CD14-positive monocyte (primary cell): Measurements from ENCODE around the gene SPATA13. TPM values are rescaled to one million over a fixed set of nuclear protein-coding genes. Genes with fewer than 3 reads are reported as not detected.

ENCODE experiments used
- DNase-seq, 3 donors: peaks; one replicate each; pipeline ENCODE4 v3.0.0-alpha.2; 2011 to 2022
- H2AFZ ChIP-seq: 2 replicates; pipeline ENCODE4 v1.6.0; 2012; ENCODE audit warnings: mild to moderate bottlenecking, low read depth, low read length, inconsistent platforms; ENCODE audit not compliant: insufficient read depth, poor library complexity, severe bottlenecking
- H3K27ac ChIP-seq, 2 donors: 1 replicate in 1 of 2; 2 replicates in 1 of 2; pipeline ENCODE4 v1.5.1; 2012 to 2013; ENCODE audit warnings: low read length in 2 of 2, control low read depth in 1 of 2, inconsistent platforms in 1 of 2, low read depth in 1 of 2, mild to moderate bottlenecking in 1 of 2
- H3K27me3 ChIP-seq, 2 donors: one replicate each; pipeline versions ENCODE4 v1.6.0 to v1.6.1; 2011 to 2013; ENCODE audit warnings: low read length in 2 of 2; ENCODE audit not compliant: control insufficient read depth in 2 of 2, insufficient read depth in 2 of 2
- H3K36me3 ChIP-seq, 2 donors: replicated peaks in 1 of 2; 1 replicate in 1 of 2; 2 replicates in 1 of 2; pipeline versions ENCODE4 v1.5.1 to v1.6.1; 2012 to 2013; ENCODE audit warnings: low read length in 2 of 2, control low read depth in 1 of 2, inconsistent platforms in 1 of 2, mild to moderate bottlenecking in 1 of 2; ENCODE audit not compliant: insufficient read depth in 2 of 2, control insufficient read depth in 1 of 2
- H3K4me1 ChIP-seq, 2 donors: 1 replicate in 1 of 2; 2 replicates in 1 of 2; pipeline versions ENCODE4 v1.5.1 to v1.6.1; 2012 to 2013; ENCODE audit warnings: low read length in 2 of 2, control low read depth in 1 of 2, inconsistent platforms in 1 of 2, mild to moderate bottlenecking in 1 of 2, moderate library complexity in 1 of 2; ENCODE audit not compliant: insufficient read depth in 2 of 2, control insufficient read depth in 1 of 2
- H3K4me2 ChIP-seq: replicated peaks from 2 replicates; pipeline ENCODE3; 2012; ENCODE audit warnings: low read length, moderate library complexity, mild to moderate bottlenecking; ENCODE audit not compliant: poor library complexity, severe bottlenecking; ENCODE audit errors: extremely low read depth
- H3K4me3 ChIP-seq, 3 experiments: fragments of 200-600 bp in 1 of 3; sonication (generic) in 1 of 3; replicated peaks in 1 of 3; 1 replicate in 2 of 3; 2 replicates in 1 of 3; pipeline ENCODE4 v1.5.1; 2011 to 2013; ENCODE audit warnings: low read length in 3 of 3, mild to moderate bottlenecking in 3 of 3, control low read depth in 2 of 3, low read depth in 2 of 3, inconsistent platforms in 1 of 3, moderate library complexity in 1 of 3
- H3K79me2 ChIP-seq: 2 replicates; pipeline ENCODE4 v1.6.0; 2012; ENCODE audit warnings: mild to moderate bottlenecking, control low read depth, inconsistent platforms, low read length, moderate library complexity; ENCODE audit not compliant: insufficient read depth
- H3K9ac ChIP-seq: 2 replicates; pipeline ENCODE4 v1.6.0; 2017; ENCODE audit warnings: low read length, mild to moderate bottlenecking; ENCODE audit not compliant: insufficient read depth, poor library complexity, severe bottlenecking
- H3K9me3 ChIP-seq, 2 donors: replicated peaks in 1 of 2; 1 replicate in 1 of 2; 2 replicates in 1 of 2; pipeline versions ENCODE4 v1.5.1 to v1.6.1; 2012 to 2013; ENCODE audit warnings: low read length in 2 of 2, control low read depth in 1 of 2; ENCODE audit not compliant: control insufficient read depth in 1 of 2, insufficient read depth in 1 of 2
- H4K20me1 ChIP-seq: 2 replicates; pipeline ENCODE4 v1.6.0; 2012; ENCODE audit warnings: mild to moderate bottlenecking, low read length, control low read depth, moderate library complexity; ENCODE audit not compliant: insufficient read depth
- H3K27ac Mint-ChIP-seq, 7 donors: one replicate each; pipeline ENCODE4 v1.8.0; 2020; ENCODE audit warnings: mild to moderate bottlenecking in 7 of 7, mixed read lengths in 7 of 7, moderate library complexity in 6 of 7, inconsistent platforms in 2 of 7
- H3K27me3 Mint-ChIP-seq, 3 donors: one replicate each; pipeline ENCODE4 v1.8.0; 2021 to 2022; ENCODE audit warnings: low read depth in 3 of 3, mild to moderate bottlenecking in 3 of 3, mixed read lengths in 3 of 3, moderate library complexity in 3 of 3, inconsistent platforms in 1 of 3
- H3K36me3 Mint-ChIP-seq, 2 donors: one replicate each; pipeline ENCODE4 v1.8.0; 2020; ENCODE audit warnings: mixed read lengths in 2 of 2, inconsistent platforms in 1 of 2, mild to moderate bottlenecking in 1 of 2
- H3K4me1 Mint-ChIP-seq: one replicate; pipeline ENCODE4 v1.8.0; 2020; ENCODE audit warnings: mild to moderate bottlenecking, mixed read lengths
- H3K4me3 Mint-ChIP-seq, 2 donors: one replicate each; pipeline ENCODE4 v1.8.0; 2020; ENCODE audit warnings: mild to moderate bottlenecking in 2 of 2, mixed read lengths in 2 of 2, moderate library complexity in 1 of 2
- H3K9me3 Mint-ChIP-seq, 7 donors: one replicate each; pipeline ENCODE4 v1.8.0; 2020 to 2022; ENCODE audit warnings: mixed read lengths in 7 of 7, mild to moderate bottlenecking in 6 of 7, moderate library complexity in 6 of 7, inconsistent platforms in 2 of 7
- CTCF ChIP-seq: fragments of 200-600 bp; IDR thresholded peaks from one replicate; pipeline ENCODE4 v1.8.0; 2022; ENCODE audit warnings: antibody characterized with exemption, mild to moderate bottlenecking
- WGBS: methylation state at CpG from one replicate; pipeline ENCODE4 v1.1.5; 2013; ENCODE audit warnings: missing lambda C conversion rate; ENCODE audit not compliant: insufficient coverage; 5-methylcytosine and 5-hydroxymethylcytosine counted together
- intact Hi-C, 2 donors: fragments of 100-400 bp; cut with micrococcal nuclease; formaldehyde crosslinking; loops; one replicate each; pipeline versions ENCODE4 v1.15.0 to v1.15.1; 2023
- polyA plus RNA-seq, 3 donors: library from polyadenylated mRNA; depleted of rRNA in 1 of 3; unstranded in 2 of 3; stranded (reverse) in 1 of 3; fragments of 300-500 nt in 2 of 3; fragments of >200 nt in 1 of 3; fragmentation: Illumina TruSeq in 2 of 3; gene quantifications; 1 replicate in 2 of 3; 2 replicates in 1 of 3; pipeline ENCODE4 v1.2.3, GENCODE V29; 2012 to 2021

Gene SPATA13
- polyA plus RNA-seq, 3 donors: 9.3 to 44.7 (median 11.6) TPM

- Histone ChIP-seq H3K4me3 (no peak overlapping the region), H3K4me1 (peaks cover 87 to 99% of the 10 kb centered on the region in 2 donors), H2AFZ (no peak overlapping the region), H4K20me1 (peaks cover 24% of the 10 kb centered on the region), H3K4me2 (peak overlapping the region; percentile 28), H3K9ac (no peak overlapping the region), H3K79me2 (peaks cover 86% of the 10 kb centered on the region), H3K9me3 (no peaks in the 10 kb centered on the region), H3K36me3 (peaks cover 6 to 7% of the 10 kb centered on the region in 2 donors), H3K27me3 (no peaks in the 10 kb centered on the region), H3K27ac (peak overlapping the region; percentile 80 to 83)
- WGBS: 90% methylated on average over 2 of the region's 13 CpGs
- Mint-ChIP-seq H3K36me3 (peaks cover 50 to 51% of the 10 kb centered on the region in 2 donors), H3K27ac (peak overlapping the region; percentile 69 to 100 (median 89)), H3K9me3 (peaks cover 0 to 2% (median 0%) of the 10 kb centered on the region in 7 donors), H3K27me3 (peaks cover 0 to 5% (median 2%) of the 10 kb centered on the region in 3 donors), H3K4me3 (no peak overlapping the region), H3K4me1 (peaks cover 85% of the 10 kb centered on the region)
- no peak for TF ChIP-seq CTCF
- intact Hi-C loops: no loop called here
- peak; percentile 39 to 58 (median 45) for DNase-seq
These were observed 116.3 kb downstream of the SPATA13 start for GRCh38 chr13:24276861-24277260.

GRCh38 chr13:24277761-24278160, 117.2 kb downstream of the SPATA13 start:
- peak overlapping the region in 1 of 2 donors; percentile 80 for H3K27ac ChIP-seq

More at GRCh38 chr13:24277761-24278160, 117.2 kb downstream of the SPATA13 start:
- Histone ChIP-seq H3K27me3 (no peaks in the 10 kb centered on the region), H2AFZ (no peak overlapping the region), H3K36me3 (peaks cover 8 to 15% of the 10 kb centered on the region in 2 donors), H3K9me3 (no peaks in the 10 kb centered on the region), H4K20me1 (peaks cover 17% of the 10 kb centered on the region), H3K9ac (no peak overlapping the region), H3K4me2 (no peak overlapping the region), H3K4me1 (peaks cover 79 to 93% of the 10 kb centered on the region in 2 donors), H3K79me2 (peaks cover 86% of the 10 kb centered on the region), H3K4me3 (no peak overlapping the region)
- Mint-ChIP-seq H3K27me3 (peaks cover 0 to 5% (median 0%) of the 10 kb centered on the region in 3 donors), H3K36me3 (peaks cover 54 to 57% of the 10 kb centered on the region in 2 donors), H3K27ac (peak overlapping the region; percentile 63 to 100 (median 89)), H3K4me1 (peaks cover 89% of the 10 kb centered on the region), H3K9me3 (peaks cover 0 to 2% (median 0%) of the 10 kb centered on the region in 7 donors), H3K4me3 (no peak overlapping the region)
- no peak for TF ChIP-seq CTCF
- WGBS: 86% methylated on average over 1 of the region's 6 CpGs
- intact Hi-C loops: no loop called here
- no peak for DNase-seq
